Mononuclear cell (primary cell): ENCODE results near the gene TRAPPC12. TPM values are rescaled to one million over a fixed set of nuclear protein-coding genes. Genes with fewer than 3 reads are reported as not detected.

Experiments used
- H3K27me3 ChIP-seq: 2 replicates; pipeline ENCODE4 v1.6.0; 2011; ENCODE audit warnings: low read length, control low read depth; ENCODE audit not compliant: insufficient read depth
- H3K4me1 ChIP-seq: 2 replicates; pipeline ENCODE4 v1.5.1; 2011; ENCODE audit warnings: mild to moderate bottlenecking, low read length, control low read depth; ENCODE audit not compliant: insufficient read depth
- H3K4me3 ChIP-seq: 2 replicates; pipeline ENCODE4 v1.5.1; 2011; ENCODE audit warnings: mild to moderate bottlenecking, low read length, moderate library complexity
- H3K9me3 ChIP-seq: 2 replicates; pipeline ENCODE4 v1.5.1; 2011; ENCODE audit warnings: low read depth, mild to moderate bottlenecking, control low read depth, low read length
- total RNA-seq: library from RNA; depleted of rRNA; stranded (reverse); fragments of >200 nt; gene quantifications from one replicate; pipeline ENCODE4 v1.2.3, GENCODE V29; 2012

Gene TRAPPC12
- total RNA-seq, 1 donor = 18.3 TPM

GRCh38 chr2:3413697-3414096, 34.2 kb downstream of the TRAPPC12 start:
- Histone ChIP-seq H3K4me3 (no peak overlapping the region), H3K4me1 (no peaks in the 10 kb centered on the region), H3K9me3 (no peaks in the 10 kb centered on the region), H3K27me3 (no peaks in the 10 kb centered on the region)

- Histone ChIP-seq H3K4me1 (no peaks in the 10 kb centered on the region), H3K4me3 (no peak overlapping the region), H3K27me3 (no peaks in the 10 kb centered on the region), H3K9me3 (no peaks in the 10 kb centered on the region)
These were observed 34.8 kb downstream of the TRAPPC12 start for GRCh38 chr2:3414133-3414860.

- no peaks in the 10 kb centered on the region for H3K9me3 ChIP-seq
- no peaks in the 10 kb centered on the region for H3K27me3 ChIP-seq
- H3K4me1 ChIP-seq = no peaks in the 10 kb centered on the region
- H3K4me3 ChIP-seq = no peak overlapping the region
These were observed 39.4 kb downstream of the TRAPPC12 start for GRCh38 chr2:3418766-3419404.

- Histone ChIP-seq H3K4me1 (no peaks in the 10 kb centered on the region), H3K4me3 (no peak overlapping the region), H3K9me3 (no peaks in the 10 kb centered on the region), H3K27me3 (no peaks in the 10 kb centered on the region)
These were observed 40.7 kb downstream of the TRAPPC12 start for GRCh38 chr2:3420076-3420768.

GRCh38 chr2:3420769-3421397, 41.4 kb downstream of the TRAPPC12 start:
- no peak overlapping the region for H3K4me3 ChIP-seq
- H3K4me1 ChIP-seq = no peaks in the 10 kb centered on the region
- H3K9me3 ChIP-seq = no peaks in the 10 kb centered on the region
- H3K27me3 ChIP-seq = no peaks in the 10 kb centered on the region

GRCh38 chr2:3421580-3421979, 42.1 kb downstream of the TRAPPC12 start:
- H3K4me3 ChIP-seq = no peak overlapping the region
- no peaks in the 10 kb centered on the region for H3K9me3 ChIP-seq
- H3K4me1 ChIP-seq = no peaks in the 10 kb centered on the region
- no peaks in the 10 kb centered on the region for H3K27me3 ChIP-seq

- Histone ChIP-seq H3K4me3 (no peak overlapping the region), H3K27me3 (no peaks in the 10 kb centered on the region), H3K4me1 (no peaks in the 10 kb centered on the region), H3K9me3 (no peaks in the 10 kb centered on the region)
These were observed 42.8 kb downstream of the TRAPPC12 start for GRCh38 chr2:3422161-3422779.

GRCh38 chr2:3423492-3424170, 44.1 kb downstream of the TRAPPC12 start:
- no peak overlapping the region for H3K4me3 ChIP-seq
- no peaks in the 10 kb centered on the region for H3K9me3 ChIP-seq
- no peaks in the 10 kb centered on the region for H3K4me1 ChIP-seq
- no peaks in the 10 kb centered on the region for H3K27me3 ChIP-seq

- no peak overlapping the region for H3K4me3 ChIP-seq
- H3K27me3 ChIP-seq = no peaks in the 10 kb centered on the region
- H3K4me1 ChIP-seq = no peaks in the 10 kb centered on the region
- no peaks in the 10 kb centered on the region for H3K9me3 ChIP-seq
These were observed 44.8 kb downstream of the TRAPPC12 start for GRCh38 chr2:3424171-3424795.

- no peaks in the 10 kb centered on the region for H3K9me3 ChIP-seq
- H3K27me3 ChIP-seq = no peaks in the 10 kb centered on the region
- H3K4me3 ChIP-seq = no peak overlapping the region
- no peaks in the 10 kb centered on the region for H3K4me1 ChIP-seq
These were observed 47.1 kb downstream of the TRAPPC12 start for GRCh38 chr2:3426615-3427014.

- H3K4me3 ChIP-seq = no peak overlapping the region
- no peaks in the 10 kb centered on the region for H3K9me3 ChIP-seq
- no peaks in the 10 kb centered on the region for H3K4me1 ChIP-seq
These were observed 47.8 kb downstream of the TRAPPC12 start for GRCh38 chr2:3427272-3427671.

GRCh38 chr2:3428577-3428976, 49.1 kb downstream of the TRAPPC12 start:
- Histone ChIP-seq H3K4me3 (no peak overlapping the region), H3K4me1 (no peaks in the 10 kb centered on the region), H3K9me3 (no peaks in the 10 kb centered on the region), H3K27me3 (no peaks in the 10 kb centered on the region)

More at GRCh38 chr2:3427272-3427671, 47.8 kb downstream of the TRAPPC12 start:
- H3K27me3 ChIP-seq = no peaks in the 10 kb centered on the region

GRCh38 chr2:3429066-3429610, 49.6 kb downstream of the TRAPPC12 start:
- Histone ChIP-seq H3K4me3 (no peak overlapping the region), H3K27me3 (no peaks in the 10 kb centered on the region), H3K9me3 (no peaks in the 10 kb centered on the region), H3K4me1 (no peaks in the 10 kb centered on the region)

- Histone ChIP-seq H3K27me3 (no peaks in the 10 kb centered on the region), H3K4me1 (no peaks in the 10 kb centered on the region), H3K4me3 (no peak overlapping the region), H3K9me3 (no peaks in the 10 kb centered on the region)
These were observed 50.7 kb downstream of the TRAPPC12 start for GRCh38 chr2:3430172-3430571.
